NB4 (cell line): ENCODE data around the gene KXD1.

ENCODE experiments used
- CTCF ChIP-seq: IDR thresholded peaks from one replicate; pipeline ENCODE4 v1.5.1; 2012; ENCODE audit warnings: low read depth, low read length
- MAX ChIP-seq: IDR thresholded peaks from 2 replicates; pipeline ENCODE4 v1.6.1; 2011; ENCODE audit warnings: low read depth, low read length
- POLR2A ChIP-seq: IDR thresholded peaks from 2 replicates; pipeline ENCODE4 v1.6.1; 2011; ENCODE audit warnings: mild to moderate bottlenecking; ENCODE audit not compliant: insufficient read length; ENCODE audit errors: extremely low read depth

- no peak for TF ChIP-seq CTCF
- no peak for TF ChIP-seq POLR2A
- no peak for TF ChIP-seq MAX
Measured at GRCh38 chr19:18559685-18560084, 2.0 kb downstream of the KXD1 start.
